ENCODE results near the gene EPHB6.

Gene EPHB6

DNA sequence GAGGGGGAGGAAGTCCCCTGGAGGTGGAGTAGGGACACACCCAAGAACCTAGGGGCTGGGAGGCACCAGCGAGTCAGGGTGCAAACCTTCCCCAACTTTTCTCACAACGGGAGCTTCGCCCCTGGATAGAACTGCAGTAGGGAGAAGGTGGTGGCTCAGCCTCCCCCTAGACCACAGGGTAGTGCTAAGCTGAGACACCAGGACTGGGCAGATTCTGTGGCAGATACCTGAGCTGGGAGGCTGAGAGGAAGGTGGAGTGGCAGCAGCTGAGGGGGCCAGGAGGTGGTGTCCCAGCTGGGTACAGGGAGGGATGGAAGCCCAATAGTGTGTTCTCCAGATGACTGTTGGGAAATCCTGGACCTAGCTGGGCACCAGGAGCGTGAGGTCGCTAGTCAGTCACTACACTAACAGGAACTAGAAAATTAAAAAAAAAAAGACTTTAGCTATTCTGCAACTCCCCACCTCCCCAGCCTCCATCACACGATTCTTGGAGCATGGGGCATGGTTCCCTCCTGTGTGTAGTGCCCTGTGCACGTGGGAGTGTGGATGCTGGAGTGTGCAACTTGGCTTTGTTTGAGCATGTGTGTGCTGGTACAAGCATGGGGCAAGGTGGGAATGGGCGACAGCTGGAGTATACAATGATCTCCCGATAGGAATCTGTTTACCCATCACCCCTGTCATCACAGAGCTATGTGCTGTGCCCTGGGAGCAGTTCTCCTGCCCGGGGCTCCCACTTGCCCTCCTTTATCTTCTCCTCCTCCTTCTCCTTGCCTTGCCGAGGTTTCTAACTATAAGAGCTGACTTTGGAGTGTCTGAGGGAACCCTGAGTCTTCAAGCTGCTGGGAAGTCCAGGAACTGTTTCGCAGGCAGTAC, 39.5 kb downstream of the EPHB6 start:
- DNase-seq (ENCODE audit: low read depth in 4 of 4, low spot score in 1 of 4), result no peak

DNA sequence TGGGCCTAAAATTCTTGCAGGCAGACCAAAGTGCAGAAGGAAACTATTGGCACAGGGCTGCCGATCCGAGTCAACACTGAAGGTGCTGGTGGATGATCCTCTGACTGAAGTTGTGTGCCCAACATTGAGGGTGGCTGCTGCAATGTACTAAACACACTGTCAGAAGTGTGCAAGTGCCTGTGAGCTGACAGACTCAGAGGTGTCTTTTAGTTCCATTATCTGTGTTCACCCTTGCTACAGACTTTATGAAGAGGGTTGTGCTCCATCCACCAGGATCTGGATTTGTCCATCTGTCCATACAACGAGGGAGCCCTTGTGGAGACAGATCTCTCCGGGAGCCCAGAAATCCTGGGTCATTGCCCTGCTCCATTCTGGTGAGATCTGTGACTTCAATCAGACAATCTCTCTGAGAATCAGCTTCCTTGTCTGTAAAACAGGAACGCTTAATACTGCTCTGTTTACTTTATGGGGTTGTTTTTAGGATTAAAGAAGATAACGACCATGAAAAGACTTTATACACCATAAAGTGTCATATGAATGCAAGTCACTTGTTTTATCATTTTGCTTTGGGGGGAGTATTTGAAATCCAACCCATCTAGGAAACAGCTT, 40.2 kb downstream of the EPHB6 start:
- no peak for DNase-seq (ENCODE audit: low read depth in 4 of 4, low spot score in 1 of 4)

DNA sequence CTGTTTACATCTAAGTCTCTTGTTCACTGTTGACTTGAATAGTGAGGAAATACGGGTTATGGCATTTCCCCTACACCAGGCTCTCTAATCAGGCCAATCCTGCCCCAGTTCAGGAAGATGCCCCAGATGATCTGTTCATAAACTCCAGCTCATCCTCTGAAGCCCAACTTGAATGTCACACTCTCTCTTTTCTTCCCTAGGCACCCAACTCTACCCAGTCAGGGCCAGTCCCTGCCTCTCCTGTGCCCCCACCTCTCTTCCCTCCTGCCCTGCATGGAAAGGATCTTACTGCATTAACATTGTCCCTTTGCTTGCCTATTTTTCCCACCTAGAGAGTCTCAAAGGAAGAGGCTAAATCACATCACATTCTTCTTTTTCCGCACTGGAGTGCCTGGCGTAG, 41.3 kb downstream of the EPHB6 start:
- no peak for DNase-seq (ENCODE audit: low read depth in 4 of 4, low spot score in 1 of 4)

DNA sequence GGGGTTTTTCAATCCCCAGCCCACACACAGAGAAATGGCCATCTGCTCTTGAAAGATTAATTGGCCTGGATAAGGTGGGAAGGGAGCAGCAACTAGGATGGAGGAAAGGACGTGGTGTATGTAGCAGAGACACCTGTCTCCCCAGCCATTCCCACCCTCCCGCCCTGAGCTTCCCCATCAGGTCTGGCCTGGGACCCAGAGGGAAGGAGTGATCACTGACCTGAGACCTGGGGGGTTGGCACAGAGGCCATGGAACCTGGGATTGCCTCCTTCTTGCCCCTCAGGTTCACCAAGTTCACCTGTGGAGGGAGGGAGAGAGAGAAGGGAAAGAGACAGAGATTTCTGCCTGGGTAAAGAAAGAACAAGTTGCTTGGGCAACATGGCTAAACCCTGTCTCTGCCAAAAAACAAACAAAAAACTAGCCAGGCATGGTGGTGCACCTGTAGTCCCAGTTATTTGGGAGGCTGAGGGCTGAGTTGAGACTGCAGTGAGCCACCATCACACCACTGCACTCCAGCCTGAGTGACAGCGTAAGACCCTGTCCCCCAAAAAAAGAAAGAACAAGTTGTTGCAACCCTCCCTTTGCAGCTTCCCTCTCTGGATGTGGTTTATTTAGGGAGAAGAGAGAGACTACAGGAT, 42.0 kb downstream of the EPHB6 start:
- no peak for DNase-seq (ENCODE audit: low read depth in 4 of 4, low spot score in 1 of 4)

DNA sequence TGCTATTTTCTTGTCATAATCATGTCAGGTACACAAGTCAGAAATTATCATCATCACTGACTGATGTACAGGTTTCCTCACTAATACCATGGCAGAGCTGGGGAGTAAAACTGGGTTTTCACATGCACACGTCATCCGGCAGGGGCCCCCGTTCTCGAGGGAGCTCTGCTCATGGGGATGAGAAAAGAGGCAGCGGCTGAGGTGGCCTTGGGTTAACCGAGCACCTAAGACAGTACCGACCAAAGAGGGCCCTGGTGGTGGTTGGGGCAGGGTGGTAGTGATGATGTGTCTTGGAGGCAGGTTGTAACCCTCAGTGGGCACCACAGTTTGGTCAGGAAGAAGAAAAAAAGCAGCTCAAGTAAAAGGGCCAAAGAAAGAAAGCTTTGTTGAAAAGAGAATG, 42.8 kb downstream of the EPHB6 start:
- no peak for DNase-seq (ENCODE audit: low read depth in 4 of 4, low spot score in 1 of 4)

DNA sequence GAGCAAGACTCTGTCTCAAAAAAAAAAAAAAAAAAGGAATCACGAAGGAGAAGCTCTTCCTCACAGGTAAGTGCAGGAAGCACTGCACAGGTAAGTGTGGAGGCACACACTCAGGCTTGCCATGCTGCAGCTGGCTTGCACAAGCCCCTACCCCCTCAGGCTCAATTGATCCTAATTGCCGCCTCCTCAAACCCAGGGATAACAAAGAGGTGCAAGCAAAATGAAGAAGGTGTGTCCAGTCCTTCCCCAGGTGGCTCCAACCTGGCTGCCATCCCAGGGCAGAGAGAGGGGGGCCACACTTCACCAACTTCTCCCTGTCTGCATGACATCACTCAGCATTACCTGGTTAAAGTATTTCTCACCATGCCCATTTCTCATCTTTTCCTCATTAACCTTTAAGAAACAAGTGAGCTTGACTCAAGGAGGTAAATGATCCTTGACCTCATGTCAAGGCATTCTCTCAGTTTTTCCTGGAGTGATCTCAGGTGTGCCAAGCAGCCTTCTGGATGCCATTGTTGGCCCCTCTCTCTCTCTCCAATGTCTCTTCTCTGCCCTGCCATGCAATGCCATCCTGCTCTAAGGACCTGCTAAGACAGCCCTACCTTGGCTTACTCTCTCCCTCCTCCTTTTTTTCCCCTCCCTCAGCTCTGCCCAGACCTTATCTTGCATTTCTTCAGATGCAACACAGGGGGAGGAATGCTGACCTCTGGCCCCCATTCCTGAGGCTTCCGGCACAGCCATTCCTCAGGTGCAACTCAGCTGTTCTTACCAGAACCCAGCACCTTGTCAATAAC, 43.7 kb downstream of the EPHB6 start:
- DNase-seq (ENCODE audit: low read depth in 4 of 4, low spot score in 1 of 4), result no peak

DNA sequence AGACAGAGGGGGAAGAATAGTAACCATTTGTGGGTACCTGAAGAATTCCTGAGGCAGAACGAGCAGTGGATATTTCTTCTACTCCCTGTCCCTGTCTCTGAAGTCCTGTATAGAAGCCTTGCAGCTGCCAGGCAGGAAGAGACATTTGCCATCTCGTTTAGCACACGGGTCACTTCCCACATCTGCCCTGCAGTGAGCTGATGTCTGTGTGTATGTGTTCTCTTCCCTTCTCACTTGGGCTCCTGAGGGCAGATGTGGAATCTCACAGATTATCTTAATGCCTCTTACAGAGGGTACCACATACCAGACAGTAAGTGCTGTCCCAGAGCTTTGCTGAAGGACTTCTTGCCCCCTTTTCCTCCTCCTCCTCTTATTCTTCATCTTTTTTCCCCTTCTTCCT, 44.8 kb downstream of the EPHB6 start:
- no peak for DNase-seq (ENCODE audit: low read depth in 4 of 4, low spot score in 1 of 4)

DNA sequence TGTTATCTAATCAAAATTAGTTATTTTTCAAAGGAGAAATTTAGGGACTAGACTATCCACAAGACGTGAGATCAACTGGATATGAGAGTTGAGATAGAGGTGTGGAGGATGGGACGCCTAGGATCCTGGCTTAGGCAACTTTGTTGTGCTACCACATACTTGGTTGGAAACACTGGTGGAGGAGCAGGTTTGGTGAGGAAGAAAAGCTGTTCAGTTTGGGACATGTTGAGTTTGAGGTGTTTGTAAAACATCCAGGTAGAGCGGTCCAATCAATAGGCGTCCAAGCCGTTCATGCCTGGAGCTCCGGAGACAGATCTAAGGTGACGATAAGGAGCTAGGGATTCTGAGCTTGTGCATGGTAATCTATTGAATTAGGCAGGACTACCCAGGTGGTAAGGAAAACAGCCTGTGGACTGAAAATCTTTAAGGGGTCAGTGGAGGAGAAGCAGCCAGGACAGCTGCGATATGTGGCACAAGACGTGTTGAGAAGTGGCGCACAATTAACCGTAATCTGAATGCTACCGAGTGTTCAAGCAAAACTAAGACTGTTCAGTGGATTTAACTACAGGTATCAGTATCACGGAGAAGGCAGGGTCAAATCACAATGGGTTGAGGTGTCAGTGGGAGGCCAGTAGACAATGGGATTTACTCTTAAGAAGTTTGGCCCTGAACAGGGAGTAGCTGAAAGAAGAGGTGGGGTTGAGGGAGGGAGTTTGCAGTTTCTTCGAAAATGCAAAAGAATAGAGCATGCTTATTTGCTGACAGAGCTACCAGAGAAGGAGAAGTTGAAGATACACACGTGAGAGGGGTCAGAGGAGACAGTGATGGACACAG, 46.8 kb downstream of the EPHB6 start:
- DNase-seq (ENCODE audit: low read depth in 4 of 4, low spot score in 1 of 4), result no peak

DNA sequence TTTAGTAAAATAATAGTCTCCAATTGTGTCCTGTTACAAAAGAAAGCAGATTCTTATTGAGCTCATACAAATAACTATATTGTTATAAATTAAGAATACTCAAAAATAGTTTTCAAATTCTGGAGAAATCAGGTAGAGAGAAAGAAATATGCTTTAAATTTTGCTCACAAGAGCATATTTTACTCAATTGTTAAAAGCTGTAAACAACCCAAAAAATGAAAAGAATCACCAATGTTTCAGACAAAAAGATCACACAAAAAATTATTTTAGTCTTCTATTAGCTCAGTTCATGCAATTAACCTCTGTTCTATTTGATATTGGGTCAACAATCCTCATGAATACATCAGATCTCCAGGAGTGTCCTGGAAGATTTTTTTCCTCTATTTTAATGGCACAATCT, 49.3 kb downstream of the EPHB6 start:
- DNase-seq (ENCODE audit: low read depth in 4 of 4, low spot score in 1 of 4), result no peak

DNA sequence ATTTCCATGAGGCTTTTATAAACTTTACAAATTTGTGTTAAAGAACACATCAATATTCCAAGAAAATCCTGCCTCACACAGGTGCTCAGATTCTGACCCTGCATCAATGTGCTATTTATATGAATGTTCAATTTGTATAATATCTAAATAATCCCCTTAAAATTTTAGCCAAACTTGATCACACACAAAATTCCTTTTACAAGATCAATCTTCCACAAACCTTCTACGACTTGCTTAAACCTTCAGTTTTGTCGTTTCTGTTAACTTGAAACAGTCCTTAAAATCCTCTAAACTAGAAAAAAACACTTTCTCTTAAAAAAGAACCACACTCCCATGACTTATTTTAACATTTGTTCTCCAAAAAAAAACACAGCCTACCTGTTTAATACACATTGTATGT, 50.9 kb downstream of the EPHB6 start:
- DNase-seq (ENCODE audit: low read depth in 4 of 4, low spot score in 1 of 4), result no peak

DNA sequence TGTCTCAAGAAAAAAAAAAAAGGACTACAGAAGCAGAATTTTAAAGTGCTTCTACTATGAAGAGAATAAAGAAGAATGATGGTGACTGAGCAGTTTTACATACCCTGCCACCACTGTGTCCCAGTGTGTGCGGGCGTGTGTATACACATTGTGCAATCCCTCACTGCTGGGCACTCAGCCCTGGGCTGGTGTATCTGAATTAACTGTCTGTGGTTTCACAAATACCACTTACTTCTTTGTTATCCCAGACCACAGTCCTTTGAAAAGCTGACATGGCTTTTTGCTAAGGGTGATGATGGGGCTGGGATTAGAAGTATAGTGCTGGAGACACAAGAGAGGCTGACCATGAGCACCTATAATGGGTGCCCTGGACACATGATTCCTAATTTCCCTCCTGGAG, 51.8 kb downstream of the EPHB6 start:
- no peak for DNase-seq (ENCODE audit: low read depth in 4 of 4, low spot score in 1 of 4)

DNA sequence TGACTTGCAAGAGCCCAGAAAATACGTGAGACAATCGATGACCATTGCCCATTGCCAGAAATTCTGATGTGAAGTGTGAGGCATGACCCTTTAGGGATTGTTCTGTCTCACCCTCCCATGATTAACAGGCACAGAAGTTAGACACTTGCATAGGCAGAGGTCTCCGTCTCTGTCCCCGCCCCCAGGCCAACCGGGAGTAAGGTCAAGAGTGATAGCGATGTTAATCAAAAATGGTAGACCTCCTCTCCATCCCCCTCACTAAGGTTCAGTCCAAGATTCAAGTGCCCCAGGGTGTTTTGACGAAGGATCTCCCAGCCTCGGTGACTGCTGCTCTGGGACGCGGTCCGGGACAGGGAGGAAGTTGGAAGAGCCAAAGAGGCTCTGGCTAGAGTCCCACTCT, 53.4 kb downstream of the EPHB6 start:
- DNase-seq (ENCODE audit: low read depth in 4 of 4, low spot score in 1 of 4), result no peak

DNA sequence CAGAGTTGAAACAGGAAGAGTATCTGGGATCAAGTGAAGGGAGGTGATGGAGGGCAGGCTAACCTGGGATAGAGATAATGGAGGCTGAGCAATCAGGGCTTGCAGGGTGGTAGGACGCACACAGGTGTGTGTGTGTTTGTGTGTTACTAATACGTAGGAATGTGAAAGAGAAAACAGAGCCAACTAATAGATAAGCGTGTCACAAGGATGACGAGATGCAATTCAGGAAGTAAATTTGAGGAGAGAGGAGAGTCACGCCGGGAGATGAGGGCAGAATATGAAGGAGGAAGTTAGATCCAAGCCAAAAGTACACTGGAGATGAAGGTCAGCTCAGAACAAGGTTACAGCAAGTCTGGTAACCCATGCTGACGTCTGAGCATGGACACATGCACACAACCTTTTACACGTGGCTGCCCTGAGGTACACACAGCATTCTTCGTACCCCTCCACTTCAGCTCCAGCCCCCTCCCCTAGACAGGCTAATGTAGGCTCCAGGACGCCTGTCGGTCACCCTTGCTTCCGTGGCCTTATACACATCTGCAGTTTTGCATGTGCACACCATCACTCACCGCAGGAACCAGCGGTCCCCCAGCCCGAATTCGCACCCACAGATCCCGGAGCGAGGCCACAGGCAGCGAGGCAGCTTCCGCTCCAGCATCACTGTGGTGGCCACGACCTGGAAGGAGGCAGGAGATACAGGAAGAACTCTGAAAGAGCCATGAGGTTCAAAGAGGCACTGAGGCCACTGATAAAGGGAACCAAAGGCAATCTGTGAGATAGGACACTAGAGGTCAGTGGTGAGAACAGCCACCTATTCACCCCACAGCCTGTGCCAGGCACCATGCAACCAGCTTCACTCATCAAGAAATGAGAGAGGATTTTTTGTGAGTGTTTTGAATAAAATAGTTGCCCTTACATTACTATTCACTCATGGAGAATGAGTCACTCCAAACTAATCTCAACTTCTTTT, 54.3 kb downstream of the EPHB6 start:
- DNase-seq (ENCODE audit: low read depth in 4 of 4, low spot score in 1 of 4), result no peak

DNA sequence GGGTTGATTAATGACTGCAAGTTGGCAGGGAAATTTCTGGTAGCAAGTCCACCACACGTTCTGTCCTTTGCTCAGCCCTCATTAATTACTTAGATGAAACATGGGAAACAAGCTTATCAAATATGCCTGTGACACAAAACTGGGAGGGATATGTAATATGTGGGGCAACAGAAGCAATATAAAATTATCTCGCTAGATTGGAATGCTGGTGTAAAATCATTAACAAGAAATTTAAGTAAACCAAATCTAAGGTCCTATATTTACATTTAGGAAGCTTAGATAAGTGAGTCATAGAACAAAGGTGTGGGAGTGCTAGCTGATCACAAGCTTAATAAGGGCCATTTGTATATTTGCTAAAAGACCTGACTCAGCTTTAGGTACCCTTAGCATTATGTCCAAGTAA, 55.2 kb downstream of the EPHB6 start:
- no peak for DNase-seq (ENCODE audit: low read depth in 4 of 4, low spot score in 1 of 4)

DNA sequence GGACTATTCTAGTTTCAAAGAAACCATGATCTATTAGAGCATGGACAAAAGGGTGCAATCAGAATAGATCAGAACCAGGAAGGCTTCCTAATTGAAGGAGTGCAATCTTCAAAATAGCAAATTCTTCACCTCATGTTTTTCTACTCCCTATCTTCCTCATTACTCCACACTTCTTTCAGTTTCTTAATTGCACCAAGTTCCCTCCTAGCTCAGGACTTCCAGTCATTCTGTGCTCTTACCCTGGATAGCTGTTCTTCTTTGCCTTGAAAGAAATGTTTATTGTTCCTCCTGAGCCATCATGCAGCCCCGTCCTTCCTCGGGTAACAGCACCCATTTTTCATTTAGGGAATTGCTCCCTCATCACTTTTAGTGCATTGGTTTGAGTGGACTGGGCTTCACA, 55.6 kb downstream of the EPHB6 start:
- no peak for DNase-seq (ENCODE audit: low read depth in 4 of 4, low spot score in 1 of 4)

DNA sequence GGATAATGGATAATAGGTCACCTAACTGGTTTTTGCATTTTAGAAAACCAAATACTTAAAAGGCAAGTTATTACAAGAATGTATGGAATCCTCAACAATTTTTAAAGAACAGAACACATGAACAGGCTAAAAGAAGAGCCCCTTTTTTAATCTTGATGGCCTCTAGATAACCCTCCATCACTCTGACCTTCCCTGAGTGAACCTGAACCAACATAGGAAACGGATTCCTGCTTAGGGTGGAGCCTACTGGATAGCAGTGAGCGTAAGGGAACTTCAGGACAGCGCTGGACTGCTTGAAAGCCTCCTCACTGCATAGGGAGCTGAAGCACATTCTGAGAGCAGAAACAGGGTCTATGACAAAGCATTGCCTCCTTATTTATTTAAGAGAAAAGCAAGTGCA, 58.2 kb downstream of the EPHB6 start:
- DNase-seq (ENCODE audit: low read depth in 4 of 4, low spot score in 1 of 4), result no peak

DNA sequence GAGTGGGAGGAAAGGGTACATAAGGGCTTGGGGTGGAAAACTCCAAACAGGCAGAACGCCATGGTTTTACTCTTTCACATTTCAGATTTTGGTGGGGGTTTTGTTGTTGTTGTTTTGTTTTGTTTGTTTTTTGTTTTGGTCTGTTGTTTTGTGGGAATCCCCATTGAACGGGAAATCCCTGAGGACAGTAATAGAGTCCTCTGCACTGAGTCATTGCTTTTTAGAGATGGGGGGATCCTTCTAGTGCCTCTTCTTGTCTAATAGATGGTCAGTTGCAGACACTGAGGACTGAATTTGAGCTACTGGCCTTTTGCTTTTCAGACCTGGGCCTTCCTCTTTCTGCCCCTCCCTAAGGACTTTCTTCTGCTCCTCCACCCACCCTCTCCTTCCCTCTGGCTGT, 58.7 kb downstream of the EPHB6 start:
- DNase-seq (ENCODE audit: low read depth in 4 of 4, low spot score in 1 of 4), result no peak

DNA sequence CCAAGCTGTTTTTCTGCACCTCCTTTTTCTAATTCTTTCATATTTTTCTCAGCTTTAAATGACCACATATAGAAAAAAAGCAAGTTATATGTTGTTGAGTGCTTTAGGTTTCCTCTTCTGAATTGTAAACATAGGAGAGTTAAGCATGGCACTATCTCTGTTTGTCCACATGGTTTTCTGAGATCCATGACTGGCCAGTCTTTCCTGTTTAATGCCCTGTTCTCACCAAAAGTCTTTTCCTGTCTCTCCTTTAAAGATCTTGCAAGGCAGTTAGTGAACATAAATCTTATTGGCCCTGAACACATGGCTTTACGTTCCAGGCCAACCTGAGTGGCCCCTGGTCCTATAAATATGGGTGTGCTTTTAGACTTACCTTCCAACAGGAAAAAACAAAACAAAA, 59.2 kb downstream of the EPHB6 start:
- DNase-seq (ENCODE audit: low read depth in 4 of 4, low spot score in 1 of 4), result no peak

DNA sequence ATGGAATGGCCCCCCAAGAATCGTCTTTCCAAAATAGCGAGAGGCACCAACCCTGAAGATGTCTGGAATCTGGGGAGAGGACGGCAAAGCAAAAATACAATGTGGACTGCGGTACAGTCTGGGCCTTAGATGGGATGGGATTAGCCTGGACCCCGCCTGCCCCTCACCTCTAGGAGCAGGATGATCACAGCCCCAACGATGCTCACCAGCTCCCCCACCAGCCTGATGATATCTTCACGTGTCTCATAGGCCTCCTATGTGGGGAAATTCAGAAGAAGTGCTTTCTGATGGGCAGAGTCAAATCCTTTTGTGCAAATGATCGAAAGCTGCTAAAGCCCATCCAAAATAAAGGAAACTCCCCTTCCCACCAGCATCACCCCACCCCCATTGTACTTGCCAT, 60.4 kb downstream of the EPHB6 start:
- DNase-seq (ENCODE audit: low read depth in 4 of 4, low spot score in 1 of 4), result no peak

DNA sequence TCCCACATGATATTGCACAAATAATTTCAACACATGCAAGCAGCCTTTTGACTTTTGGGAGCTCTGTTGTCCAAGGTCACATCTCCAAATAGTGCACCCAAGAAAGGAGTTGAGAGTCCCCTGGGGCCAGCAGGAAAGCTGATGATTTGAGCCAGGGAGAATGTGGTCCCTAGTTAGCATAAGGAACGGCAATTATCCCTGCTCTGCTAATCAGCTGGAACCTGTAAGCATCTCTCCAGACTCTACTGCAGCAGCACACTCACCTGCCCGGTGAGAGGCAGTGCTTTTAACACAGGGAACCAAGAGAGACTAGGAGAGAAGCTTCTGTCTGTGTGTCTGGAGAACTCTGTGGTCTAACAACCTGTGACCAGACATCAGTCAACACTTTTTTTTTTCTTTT, 61.6 kb downstream of the EPHB6 start:
- DNase-seq (ENCODE audit: low read depth in 4 of 4, low spot score in 1 of 4), result no peak

Measured in stimulated activated CD4-positive, alpha-beta T cell treated with anti-CD3 and anti-CD28 coated beads, Interleukin-1b, Interleukin-23, amount 100 ng/mL, for 24 hours (primary cell).